Activated CD8-positive, alpha-beta T cell treated with anti-CD3 and anti-CD28 coated beads, Interleukin-2, amount 10 ng/mL, durations not matched to agents 7 days and 5 days (primary cell): Measurements from ENCODE around the gene RSU1. TPM values are rescaled to one million over a fixed set of nuclear protein-coding genes. Genes with fewer than 3 reads are reported as not detected.
"Not testable (repeated sequence)": the region's sequence is repeated elsewhere in the genome, so short reads cannot be mapped to it uniquely, and the experiment has no call there.

Experiments used
- ATAC-seq: fragments of 150-1000 bp; cut with Tn5 transposase; one replicate; pipeline ENCODE4 v1.10.0; 2021; ENCODE audit warnings: moderate library complexity
- CTCF ChIA-PET: fragments of 350-600 bp; sonication (Branson Sonifier 250); formaldehyde crosslinking; loops from one replicate; lab custom pipeline; 2021; ENCODE audit warnings: antibody characterized with exemption; lab: Charles Lee
- POLR2A ChIA-PET: fragments of 350-600 bp; sonication (Branson Sonifier 250); formaldehyde crosslinking; loops from one replicate; lab custom pipeline; 2021; ENCODE audit warnings: antibody characterized with exemption; lab: Charles Lee
- DNase-seq: peaks from one replicate; pipeline ENCODE4 v3.0.0-alpha.2; 2020
- H3K27ac Mint-ChIP-seq: one replicate; pipeline ENCODE4 v1.8.0; 2021; ENCODE audit warnings: mild to moderate bottlenecking, mixed read lengths
- H3K27me3 Mint-ChIP-seq: one replicate; pipeline ENCODE4 v1.8.0; 2021; ENCODE audit warnings: low read depth, mixed read lengths
- H3K36me3 Mint-ChIP-seq: one replicate; pipeline ENCODE4 v1.8.0; 2021; ENCODE audit warnings: low read depth, mixed read lengths
- H3K4me1 Mint-ChIP-seq: one replicate; pipeline ENCODE4 v1.8.0; 2021; ENCODE audit warnings: low read depth, mixed read lengths
- H3K4me3 Mint-ChIP-seq: one replicate; pipeline ENCODE4 v1.8.0; 2021; ENCODE audit warnings: mild to moderate bottlenecking, mixed read lengths
- H3K9me3 Mint-ChIP-seq: one replicate; pipeline ENCODE4 v1.8.0; 2022; ENCODE audit warnings: mixed read lengths; ENCODE audit not compliant: insufficient read depth
- total RNA-seq, 2 experiments: library from RNA; stranded (reverse); gene quantifications; one replicate each; pipeline ENCODE4 v1.2.3, GENCODE V29; 2021

RSU1 gene
- total RNA-seq, 2 experiments from 2014 or later = 71.9 to 74.1 TPM

DNA sequence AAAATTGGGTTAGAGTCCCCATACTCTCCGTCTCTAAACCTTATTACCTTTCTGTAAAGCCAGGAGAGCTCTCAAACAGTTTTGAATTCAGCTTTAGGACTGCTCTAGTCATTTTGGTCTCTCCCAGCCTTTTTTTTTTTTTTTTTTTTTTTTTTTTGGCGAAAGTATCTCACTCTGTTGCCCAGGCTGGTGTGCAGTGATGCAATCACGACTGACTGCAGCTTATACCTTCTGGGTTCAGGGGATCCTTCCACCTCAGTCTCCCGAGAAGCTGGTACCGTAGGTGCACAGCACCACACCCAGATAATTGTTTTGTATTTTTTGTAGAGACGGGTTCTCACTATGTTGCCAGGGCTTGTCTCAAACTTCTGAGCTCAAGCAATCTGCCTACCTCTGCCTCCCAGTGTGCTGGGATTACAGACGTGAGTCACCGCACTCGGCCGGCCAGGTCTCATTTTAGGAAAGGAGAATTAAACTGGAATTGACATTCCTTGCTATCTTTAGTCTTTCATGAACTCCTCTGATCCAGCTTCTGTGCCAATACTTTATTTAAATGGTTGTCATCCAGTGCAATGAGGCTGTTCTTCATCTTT, 31.4 kb upstream of the RSU1 start:
- H3K27ac Mint-ChIP-seq = no peak overlapping the region
- ChIA-PET CTCF (no interaction called here), POLR2A (no interaction called here)
- ATAC-seq (no peak), DNase-seq (no peak)
- peaks cover 2% of the 10 kb centered on the region for H3K27me3 Mint-ChIP-seq
- no peaks in the 10 kb centered on the region for H3K4me1 Mint-ChIP-seq
- no peaks in the 10 kb centered on the region for H3K9me3 Mint-ChIP-seq
- no peak overlapping the region for H3K4me3 Mint-ChIP-seq
- H3K36me3 Mint-ChIP-seq = no peaks in the 10 kb centered on the region

DNA sequence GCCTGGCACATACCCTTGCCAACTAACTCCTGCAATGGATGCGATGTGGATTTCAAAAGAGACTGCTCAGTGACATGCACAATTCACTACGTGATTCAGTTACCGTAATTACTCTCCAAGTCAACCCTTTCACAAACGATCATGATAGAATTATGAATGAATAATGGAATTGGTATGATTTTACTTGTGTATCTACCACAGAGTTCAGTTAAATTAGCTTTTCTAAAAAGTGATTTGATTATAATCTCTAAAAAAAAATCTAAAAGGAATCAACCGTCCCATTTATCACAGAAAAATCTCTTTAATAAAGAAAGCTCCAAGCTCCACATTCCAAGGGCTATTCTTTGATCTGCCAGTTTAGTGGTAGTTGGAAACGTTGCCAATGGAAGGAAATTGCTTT, 30.4 kb upstream of the RSU1 start:
- DNase-seq (no peak), ATAC-seq (no peak)
- peaks cover 2% of the 10 kb centered on the region for H3K27me3 Mint-ChIP-seq
- CTCF ChIA-PET = interaction anchor here (1.8 kb wide), 1 partner anchor 14 kb away, joined by 7 read pairs; no protein-coding TSS in a partner anchor
- POLR2A ChIA-PET = no interaction called here
- no peaks in the 10 kb centered on the region for H3K9me3 Mint-ChIP-seq
- H3K36me3 Mint-ChIP-seq = no peaks in the 10 kb centered on the region
- no peak overlapping the region for H3K27ac Mint-ChIP-seq
- H3K4me3 Mint-ChIP-seq = no peak overlapping the region
- H3K4me1 Mint-ChIP-seq = no peaks in the 10 kb centered on the region

DNA sequence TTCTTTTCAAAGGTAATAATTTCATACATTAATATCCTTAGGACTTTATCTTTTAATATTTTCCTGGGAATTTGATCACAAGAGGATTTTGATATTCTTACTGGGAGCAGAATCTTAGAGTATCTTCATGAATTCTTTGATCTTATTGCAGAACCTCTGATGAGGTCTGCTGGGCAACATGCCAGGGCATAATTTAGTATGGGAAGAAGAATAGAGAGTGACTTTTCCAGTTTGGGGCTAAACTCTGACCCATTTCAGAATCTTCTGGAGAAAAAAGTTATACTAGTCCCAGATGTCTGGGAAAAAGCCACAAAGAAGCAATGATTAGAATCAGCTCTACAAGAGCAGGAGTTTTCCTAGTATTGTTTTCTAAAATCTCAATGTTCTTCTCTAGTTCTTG, 28.0 kb upstream of the RSU1 start:
- no peaks in the 10 kb centered on the region for H3K4me1 Mint-ChIP-seq
- ChIA-PET POLR2A (interaction anchor here (0.8 kb wide), 1 partner anchor 562 kb away, joined by 3 read pairs; no protein-coding TSS in a partner anchor), CTCF (interaction anchor here (1.5 to 2.1 kb wide), 4 partner anchors 10 to 411 kb away, joined by 3 to 7 read pairs (median 6); no protein-coding TSS in a partner anchor)
- ATAC-seq = no peak
- peaks cover 4% of the 10 kb centered on the region for H3K27me3 Mint-ChIP-seq
- DNase-seq = no peak
- no peak overlapping the region for H3K27ac Mint-ChIP-seq
- no peak overlapping the region for H3K4me3 Mint-ChIP-seq
- H3K9me3 Mint-ChIP-seq = no peaks in the 10 kb centered on the region
- H3K36me3 Mint-ChIP-seq = no peaks in the 10 kb centered on the region

DNA sequence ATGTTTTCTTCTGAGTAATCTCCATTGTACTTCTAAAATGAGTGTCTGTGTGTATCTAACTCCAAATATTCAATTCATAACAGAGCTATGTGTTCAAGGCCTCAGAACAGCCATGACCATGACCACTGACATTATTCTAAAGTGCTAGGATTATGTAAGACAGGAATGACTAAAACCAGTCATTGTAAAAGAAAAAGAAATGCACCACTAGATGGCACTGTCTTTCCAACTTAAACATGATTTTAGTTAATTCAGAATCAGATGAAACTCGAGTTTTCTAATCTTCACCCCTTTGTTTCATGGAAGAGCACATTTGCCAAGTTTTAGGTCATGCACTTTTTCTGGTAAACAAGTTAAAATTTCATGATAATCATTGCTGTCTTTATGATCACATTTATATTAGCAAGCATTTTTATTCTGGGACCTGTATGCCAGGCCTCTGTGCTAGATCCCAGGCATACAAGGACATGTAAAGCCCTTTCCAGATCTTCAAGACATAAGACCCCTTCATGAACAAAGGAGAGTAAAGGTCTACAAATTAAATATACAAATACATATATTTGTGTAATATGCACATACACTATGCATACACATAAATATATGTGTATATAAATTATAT, 26.1 kb upstream of the RSU1 start:
- H3K4me3 Mint-ChIP-seq = no peak overlapping the region
- ChIA-PET POLR2A (no interaction called here), CTCF (interaction anchor here (0.8 to 1.8 kb wide), 3 partner anchors 413 to 415 kb away, joined by 3 to 7 read pairs (median 5); no protein-coding TSS in a partner anchor)
- H3K27ac Mint-ChIP-seq = no peak overlapping the region
- ATAC-seq (peak; percentile 71), DNase-seq (no peak)
- H3K36me3 Mint-ChIP-seq = no peaks in the 10 kb centered on the region
- H3K27me3 Mint-ChIP-seq = peaks cover 4% of the 10 kb centered on the region
- no peaks in the 10 kb centered on the region for H3K9me3 Mint-ChIP-seq
- no peaks in the 10 kb centered on the region for H3K4me1 Mint-ChIP-seq

DNA sequence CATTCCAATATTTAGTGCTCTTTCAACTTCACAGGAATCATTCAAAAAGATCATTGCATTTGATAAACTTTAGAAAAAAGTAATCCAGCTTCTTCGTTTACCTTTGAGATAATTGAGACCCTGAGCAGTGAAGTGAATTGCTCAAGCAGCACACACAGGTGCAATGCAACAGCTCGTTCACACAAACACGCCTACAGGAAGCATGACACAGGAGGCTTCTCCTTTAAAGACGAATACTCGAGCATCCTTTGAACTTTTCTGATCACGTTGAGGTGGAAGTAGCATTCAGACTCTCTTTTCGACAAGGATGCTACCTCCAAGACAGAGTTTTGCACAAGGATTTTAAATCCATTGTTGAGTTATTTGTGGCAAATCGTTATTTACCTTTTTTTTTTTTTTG, 18.0 kb upstream of the RSU1 start:
- ATAC-seq (peak; percentile 89), DNase-seq (peak; percentile 59)
- Mint-ChIP-seq H3K4me3 (peak overlapping the region; percentile 41), H3K27ac (peak overlapping the region; percentile 51), H3K27me3 (no peaks in the 10 kb centered on the region), H3K36me3 (no peaks in the 10 kb centered on the region), H3K9me3 (no peaks in the 10 kb centered on the region), H3K4me1 (peaks cover 24% of the 10 kb centered on the region)
- ChIA-PET CTCF (interaction anchor here (1.1 to 2.7 kb wide), 3 partner anchors 10 to 421 kb away, joined by 3 to 9 read pairs (median 5); no protein-coding TSS in a partner anchor), POLR2A (interaction anchor here (1.1 kb wide), 1 partner anchor 18 kb away, joined by 3 read pairs; the partner anchor contains the start of gene RSU1)

DNA sequence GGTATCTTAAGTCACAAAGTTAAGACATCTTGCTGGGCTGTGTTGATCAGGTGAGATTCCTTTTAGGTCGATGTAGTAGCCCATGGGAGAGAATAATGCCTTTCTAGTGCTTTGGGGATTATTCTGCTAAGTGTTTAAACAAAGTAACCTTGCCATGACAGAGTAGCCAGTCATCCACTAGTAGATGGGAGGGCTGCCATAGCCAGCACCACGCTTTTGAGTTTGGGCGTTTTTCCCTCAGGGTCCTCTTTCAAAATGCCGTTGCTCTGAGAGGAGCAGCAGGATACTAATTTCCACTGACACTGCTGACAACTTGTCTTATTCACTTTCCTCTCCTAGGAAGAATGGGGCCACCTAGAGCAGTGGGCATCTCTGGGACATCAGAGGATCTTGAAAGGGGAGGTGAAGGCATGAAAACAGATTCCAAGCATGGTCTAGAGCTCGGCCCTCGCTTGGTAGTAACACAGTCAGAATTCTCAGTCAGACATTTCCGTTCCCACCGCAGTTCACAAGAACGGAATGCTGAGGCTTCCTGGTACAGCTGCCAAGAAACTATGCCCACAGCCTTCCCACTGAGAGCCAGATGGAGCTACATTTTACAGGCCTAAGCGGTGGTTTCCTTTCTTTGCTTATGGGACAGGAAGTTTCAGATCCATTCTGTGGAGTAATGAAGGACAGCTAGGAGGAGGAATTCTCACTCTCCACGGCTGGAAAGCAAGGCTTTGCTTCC, 15.3 kb upstream of the RSU1 start:
- no peaks in the 10 kb centered on the region for H3K36me3 Mint-ChIP-seq
- H3K4me1 Mint-ChIP-seq = peaks cover 30% of the 10 kb centered on the region
- no peak overlapping the region for H3K27ac Mint-ChIP-seq
- no peak for ATAC-seq
- no peaks in the 10 kb centered on the region for H3K27me3 Mint-ChIP-seq
- H3K9me3 Mint-ChIP-seq = no peaks in the 10 kb centered on the region
- ChIA-PET POLR2A (no interaction called here), CTCF (interaction anchor here (1.2 to 2.7 kb wide), 4 partner anchors 15 to 424 kb away, joined by 3 to 9 read pairs (median 6); partner anchors contain the start of gene RSU1)
- DNase-seq = no peak
- H3K4me3 Mint-ChIP-seq = no peak overlapping the region

DNA sequence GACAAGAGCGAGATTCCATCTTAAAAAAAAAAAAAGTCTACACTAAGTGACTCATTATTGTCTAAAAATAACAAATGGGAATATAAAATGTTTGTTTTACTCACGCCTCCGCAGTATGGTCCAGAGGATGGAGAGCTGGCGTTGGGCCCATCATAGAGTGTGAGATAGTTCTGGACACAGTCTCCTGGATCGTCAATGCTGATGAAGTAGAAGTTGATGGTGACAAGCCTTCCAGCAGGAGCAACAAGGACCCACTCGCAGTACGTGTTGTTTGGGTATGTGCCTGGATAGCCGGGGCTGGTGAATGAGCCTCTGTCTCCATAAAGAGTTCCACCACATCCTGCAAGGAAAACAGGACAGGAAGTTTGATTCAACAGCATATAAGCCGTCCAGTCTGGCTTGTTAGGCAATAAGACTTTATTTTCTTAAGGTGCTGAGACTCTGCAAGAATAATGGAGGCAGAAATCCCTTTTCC, 11.5 kb upstream of the RSU1 start:
- CTCF ChIA-PET = interaction anchor here (0.6 to 3.1 kb wide), 7 partner anchors 9 to 600 kb away, joined by 3 to 19 read pairs (median 11); partner anchors contain the start of gene RSU1
- ATAC-seq (no peak), DNase-seq (no peak)
- Mint-ChIP-seq H3K4me1 (peaks cover 9% of the 10 kb centered on the region), H3K36me3 (no peaks in the 10 kb centered on the region), H3K9me3 (no peaks in the 10 kb centered on the region), H3K27ac (no peak overlapping the region), H3K4me3 (no peak overlapping the region), H3K27me3 (no peaks in the 10 kb centered on the region)
- POLR2A ChIA-PET = no interaction called here

DNA sequence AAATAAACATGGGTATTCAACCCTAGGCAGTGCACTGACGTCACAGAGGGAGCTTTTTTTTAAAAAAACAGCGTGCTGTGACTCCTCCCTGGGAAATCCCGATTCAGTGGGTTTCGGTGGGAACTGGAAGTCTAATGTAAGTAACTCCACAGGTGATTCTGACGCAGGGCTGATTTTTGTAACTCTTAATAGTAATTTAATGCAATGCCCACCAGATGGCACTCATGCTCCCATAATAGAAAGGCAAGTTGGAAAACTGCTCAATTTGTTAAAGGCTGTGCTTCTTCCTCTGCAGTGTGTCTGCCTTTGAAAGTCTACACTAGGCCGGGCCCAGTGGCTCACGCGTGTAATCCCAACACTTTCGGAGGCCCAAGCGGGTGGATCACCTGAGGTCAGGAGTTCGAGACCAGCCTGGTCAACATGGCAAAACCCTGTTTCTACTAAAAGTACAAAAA, 10.9 kb upstream of the RSU1 start:
- no peak overlapping the region for H3K27ac Mint-ChIP-seq
- no peaks in the 10 kb centered on the region for H3K27me3 Mint-ChIP-seq
- peaks cover 6% of the 10 kb centered on the region for H3K9me3 Mint-ChIP-seq
- DNase-seq (peak; percentile 80), ATAC-seq (peak; percentile 88)
- no peak overlapping the region for H3K4me3 Mint-ChIP-seq
- H3K36me3 Mint-ChIP-seq = no peaks in the 10 kb centered on the region
- H3K4me1 Mint-ChIP-seq = peaks cover 9% of the 10 kb centered on the region
- ChIA-PET POLR2A (interaction anchor here (0.8 to 1.2 kb wide), 2 partner anchors 11 to 401 kb away, joined by 3 to 4 read pairs; partner anchors contain the start of gene RSU1), CTCF (interaction anchor here (0.7 to 3.1 kb wide), 15 partner anchors 9 to 601 kb away, joined by 3 to 19 read pairs (median 5); partner anchors contain the start of gene RSU1)

DNA sequence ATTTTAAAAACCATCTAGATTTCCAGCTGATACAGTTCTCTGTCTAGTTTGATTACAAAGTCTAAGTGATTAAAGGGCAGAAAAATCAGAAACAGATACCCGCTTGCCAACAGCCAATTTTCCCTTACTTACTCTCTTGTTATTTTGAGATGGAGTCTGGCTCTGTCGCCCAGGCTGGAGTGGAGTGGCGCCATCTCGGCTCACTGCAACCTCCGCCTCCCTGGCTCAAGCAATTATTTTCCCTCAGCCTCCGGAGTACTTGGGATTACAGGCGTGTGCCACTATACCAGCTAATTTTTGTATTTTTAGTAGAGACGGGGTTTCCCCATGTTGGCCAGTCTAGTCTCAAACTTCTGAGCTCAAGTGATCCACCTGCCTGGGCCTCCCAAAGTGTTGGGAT, 10.2 kb upstream of the RSU1 start:
- ChIA-PET CTCF (interaction anchor here (0.6 to 3.1 kb wide), 17 partner anchors 10 to 1389 kb away, joined by 3 to 19 read pairs (median 4); partner anchors contain the start of gene RSU1), POLR2A (interaction anchor here (1.2 kb wide), 1 partner anchor 402 kb away, joined by 3 read pairs; no protein-coding TSS in a partner anchor)
- not testable (repeated sequence) for ATAC-seq, H3K27ac Mint-ChIP-seq, DNase-seq, H3K4me3 Mint-ChIP-seq, H3K4me1 Mint-ChIP-seq, H3K27me3 Mint-ChIP-seq, H3K9me3 Mint-ChIP-seq, H3K36me3 Mint-ChIP-seq

DNA sequence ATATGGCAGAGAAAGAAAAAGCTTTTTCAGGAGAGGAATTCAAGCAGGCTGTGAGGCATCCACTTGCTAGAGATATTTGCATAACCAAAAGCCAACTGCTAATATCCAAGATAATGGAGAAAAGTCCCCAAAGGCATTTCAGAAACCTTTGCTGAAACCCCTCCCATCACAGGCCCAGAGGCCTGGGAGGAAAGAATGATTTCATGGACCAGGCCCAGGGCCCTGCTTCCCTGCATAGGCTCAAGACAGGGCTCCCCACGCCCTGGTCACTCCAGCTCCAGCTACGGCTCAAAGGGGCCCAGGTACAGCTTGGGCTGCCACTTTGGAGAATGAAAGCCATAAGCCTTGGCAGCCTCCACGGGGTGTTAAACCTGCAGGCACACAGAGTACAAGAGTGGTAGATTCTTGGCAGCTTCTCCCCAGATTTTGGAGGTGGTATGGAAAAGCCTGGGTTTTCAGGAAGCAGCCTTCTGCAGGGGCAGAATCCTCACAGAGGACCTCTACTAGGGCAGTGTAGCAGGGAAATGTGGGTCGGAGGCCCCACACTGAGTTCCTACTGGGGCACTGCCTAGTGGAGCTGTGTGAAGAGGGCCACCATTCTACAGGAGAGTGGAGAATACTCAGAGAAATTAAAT, 5.6 kb upstream of the RSU1 start:
- H3K9me3 Mint-ChIP-seq = peaks cover 18% of the 10 kb centered on the region
- H3K27me3 Mint-ChIP-seq = peaks cover 9% of the 10 kb centered on the region
- POLR2A ChIA-PET = no interaction called here
- no peak overlapping the region for H3K4me3 Mint-ChIP-seq
- H3K36me3 Mint-ChIP-seq = peaks cover 10% of the 10 kb centered on the region
- ATAC-seq (no peak), DNase-seq (no peak)
- H3K27ac Mint-ChIP-seq = no peak overlapping the region
- peaks cover 8% of the 10 kb centered on the region for H3K4me1 Mint-ChIP-seq
- CTCF ChIA-PET = no interaction called here

DNA sequence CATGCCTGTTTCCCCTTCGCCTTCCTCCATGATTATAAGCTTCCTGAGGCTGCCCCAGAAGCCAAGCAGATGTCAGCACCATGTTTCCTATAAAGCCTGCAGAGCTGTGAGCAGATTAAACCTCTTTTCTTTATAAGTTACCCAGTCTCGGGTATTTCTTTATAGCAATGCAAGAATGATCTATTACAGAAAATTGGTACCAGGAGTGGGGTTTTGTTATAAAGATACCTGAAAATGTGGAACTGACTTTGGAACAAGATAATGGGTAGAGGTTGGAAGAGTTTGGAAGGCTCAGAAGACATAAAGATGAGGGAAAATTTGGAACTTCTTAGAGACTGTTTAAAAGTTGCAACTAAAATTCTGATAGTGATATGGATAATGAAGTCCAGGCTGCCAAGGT, 4.8 kb upstream of the RSU1 start:
- H3K27ac Mint-ChIP-seq = no peak overlapping the region
- ChIA-PET CTCF (no interaction called here), POLR2A (no interaction called here)
- DNase-seq (no peak), ATAC-seq (no peak)
- peaks cover 14% of the 10 kb centered on the region for H3K36me3 Mint-ChIP-seq
- H3K4me3 Mint-ChIP-seq = no peak overlapping the region
- H3K4me1 Mint-ChIP-seq = peaks cover 8% of the 10 kb centered on the region
- H3K27me3 Mint-ChIP-seq = peaks cover 9% of the 10 kb centered on the region
- peaks cover 18% of the 10 kb centered on the region for H3K9me3 Mint-ChIP-seq
